Upper lobe of left lung (tissue), 4 donors: ENCODE measurements around the gene RELCH.

Experiments used
- POLR2A ChIP-seq, 4 donors: fragments of 450-650 bp; IDR thresholded peaks; one replicate each; pipeline ENCODE4 v1.5.1; 2016 to 2017; ENCODE audit warnings: antibody characterized with exemption in 4 of 4, mild to moderate bottlenecking in 2 of 4
- POLR2AphosphoS5 ChIP-seq, 2 donors: sonication (generic); formaldehyde crosslinking; IDR thresholded peaks; one replicate each; pipeline ENCODE4 v1.5.1; 2017; ENCODE audit warnings: antibody characterized with exemption in 2 of 2
- TF ChIP-seq, protein P1 (sequence below), 6 experiments: fragments of 450-650 bp in 4 of 6; fragments of 200-600 bp in 2 of 6; sonication (generic) in 2 of 6; IDR thresholded peaks; one replicate each; pipeline ENCODE4 v1.5.1; 2016 to 2019; ENCODE audit warnings: antibody characterized with exemption in 6 of 6

GRCh38 chr18:62211325-62211828 lies 24.3 kb downstream of the RELCH start:
- TF ChIP-seq POLR2AphosphoS5 (IDR thresholded peaks at IDR 0.05) (no peak), POLR2A (IDR thresholded peaks at IDR 0.05) (no peak)
- TF ChIP-seq, protein P1, sequence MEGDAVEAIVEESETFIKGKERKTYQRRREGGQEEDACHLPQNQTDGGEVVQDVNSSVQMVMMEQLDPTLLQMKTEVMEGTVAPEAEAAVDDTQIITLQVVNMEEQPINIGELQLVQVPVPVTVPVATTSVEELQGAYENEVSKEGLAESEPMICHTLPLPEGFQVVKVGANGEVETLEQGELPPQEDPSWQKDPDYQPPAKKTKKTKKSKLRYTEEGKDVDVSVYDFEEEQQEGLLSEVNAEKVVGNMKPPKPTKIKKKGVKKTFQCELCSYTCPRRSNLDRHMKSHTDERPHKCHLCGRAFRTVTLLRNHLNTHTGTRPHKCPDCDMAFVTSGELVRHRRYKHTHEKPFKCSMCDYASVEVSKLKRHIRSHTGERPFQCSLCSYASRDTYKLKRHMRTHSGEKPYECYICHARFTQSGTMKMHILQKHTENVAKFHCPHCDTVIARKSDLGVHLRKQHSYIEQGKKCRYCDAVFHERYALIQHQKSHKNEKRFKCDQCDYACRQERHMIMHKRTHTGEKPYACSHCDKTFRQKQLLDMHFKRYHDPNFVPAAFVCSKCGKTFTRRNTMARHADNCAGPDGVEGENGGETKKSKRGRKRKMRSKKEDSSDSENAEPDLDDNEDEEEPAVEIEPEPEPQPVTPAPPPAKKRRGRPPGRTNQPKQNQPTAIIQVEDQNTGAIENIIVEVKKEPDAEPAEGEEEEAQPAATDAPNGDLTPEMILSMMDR (IDR thresholded peaks at IDR 0.05): no peak
